SK-N-SH (cell line): Measurements from ENCODE around the gene CLDN7. TPM values are rescaled to one million over a fixed set of nuclear protein-coding genes. Genes with fewer than 3 reads are reported as not detected.

Experiments
- CTCF ChIA-PET: fragments of 300-600, 350-600 bp; formaldehyde crosslinking; extraction: SDS; loops from one replicate; lab custom pipeline; 2021; lab: Yijun Ruan, JAX
- POLR2A ChIA-PET: fragments of 350-600 bp; sonication (Branson Sonifier 250); formaldehyde crosslinking; extraction: SDS; loops from one replicate; lab custom pipeline; 2020; ENCODE audit warnings: antibody characterized with exemption, inconsistent platforms; lab: Yijun Ruan, JAX
- DNase-seq: peaks from one replicate; pipeline ENCODE4 v3.0.0; 2012
- H2AFZ ChIP-seq: fragments of 200-600 bp; sonication (generic); 2 replicates; pipeline ENCODE4 v1.8.1; 2016; ENCODE audit warnings: antibody characterized with exemption, mild to moderate bottlenecking, low read depth
- H3F3A ChIP-seq: fragments of 200-600 bp; sonication (generic); replicated peaks from 2 replicates; pipeline ENCODE3; 2016; ENCODE audit warnings: antibody characterized with exemption, mild to moderate bottlenecking; ENCODE audit not compliant: insufficient read depth
- H3K27ac ChIP-seq, 2 experiments: fragments of 200-500 bp in 1 of 2; fragments of 200-600 bp in 1 of 2; sonication (Bioruptor generic) in 1 of 2; sonication (generic), shearing (Covaris generic) in 1 of 2; 2 replicates each; pipeline versions ENCODE4 v1.5.1 to v1.6.1; 2014 to 2016; ENCODE audit warnings: low read depth in 2 of 2, inconsistent platforms in 1 of 2, low read length in 1 of 2, mild to moderate bottlenecking in 1 of 2, mixed read lengths in 1 of 2
- H3K27me3 ChIP-seq: fragments of 200-600 bp; sonication (generic), shearing (Covaris generic); 2 replicates; pipeline ENCODE4 v1.6.1; 2016; ENCODE audit warnings: mixed run types; ENCODE audit not compliant: insufficient read depth
- H3K36me3 ChIP-seq, 2 experiments: fragments of 200-500 bp in 1 of 2; fragments of 200-600 bp in 1 of 2; sonication (Bioruptor generic) in 1 of 2; sonication (generic) in 1 of 2; replicated peaks in 1 of 2; 2 replicates each; pipeline versions ENCODE3 to v1.5.1; 2014 to 2016; ENCODE audit warnings: low read length in 1 of 2, mild to moderate bottlenecking in 1 of 2; ENCODE audit not compliant: insufficient read depth in 2 of 2, control insufficient read depth in 1 of 2
- H3K4me1 ChIP-seq, 2 experiments: fragments of 200-500 bp in 1 of 2; fragments of 200-600 bp in 1 of 2; sonication (Bioruptor generic) in 1 of 2; sonication (generic), shearing (Covaris generic) in 1 of 2; 2 replicates each; pipeline versions ENCODE4 v1.5.1 to v1.6.1; 2014 to 2016; ENCODE audit warnings: low read depth in 1 of 2, low read length in 1 of 2, mixed run types in 1 of 2; ENCODE audit not compliant: insufficient read depth in 2 of 2, control insufficient read depth in 1 of 2
- H3K4me2 ChIP-seq: fragments of 200-600 bp; sonication (generic), shearing (Covaris generic); 2 replicates; pipeline ENCODE4 v1.6.1; 2017; ENCODE audit warnings: mixed run types
- H3K4me3 ChIP-seq, 2 experiments: fragments of 200-500 bp in 1 of 2; fragments of 200-600 bp in 1 of 2; sonication (Bioruptor generic) in 1 of 2; sonication (generic), shearing (Covaris generic) in 1 of 2; 2 replicates each; pipeline versions ENCODE4 v1.5.1 to v1.8.1; 2014 to 2016; ENCODE audit warnings: low read depth in 2 of 2, inconsistent platforms in 1 of 2, low read length in 1 of 2, mild to moderate bottlenecking in 1 of 2, mixed read lengths in 1 of 2, moderate library complexity in 1 of 2
- H3K79me2 ChIP-seq: fragments of 200-600 bp; sonication (generic); 2 replicates; pipeline ENCODE4 v1.8.1; 2017; ENCODE audit warnings: mild to moderate bottlenecking; ENCODE audit not compliant: insufficient read depth
- H3K9ac ChIP-seq: fragments of 200-600 bp; sonication (generic); 2 replicates; pipeline ENCODE4 v1.6.1; 2017; ENCODE audit warnings: mixed run types
- H3K9me2 ChIP-seq: fragments of 200-600 bp; sonication (generic); 2 replicates; pipeline ENCODE4 v1.6.1; 2017; ENCODE audit warnings: mixed run types
- H3K9me3 ChIP-seq: fragments of 200-600 bp; sonication (generic); 2 replicates; pipeline ENCODE4 v1.6.1; 2017; ENCODE audit warnings: mixed run types, mild to moderate bottlenecking, moderate library complexity
- H4K20me1 ChIP-seq: fragments of 200-600 bp; sonication (generic); 2 replicates; pipeline ENCODE4 v1.6.1; 2017; ENCODE audit warnings: mild to moderate bottlenecking, mixed run types; ENCODE audit not compliant: insufficient read depth
- CHD2 ChIP-seq: fragments of 150-350 bp; IDR thresholded peaks from 2 replicates; pipeline ENCODE4 v1.6.1; 2018; ENCODE audit warnings: low read length; ENCODE audit not compliant: partially characterized antibody
- ELF1 ChIP-seq: IDR thresholded peaks from 2 replicates; pipeline ENCODE4 v1.4.0; 2012
- EZH2phosphoT487 ChIP-seq: fragments of 200-600 bp; sonication (generic); IDR thresholded peaks from 2 replicates; pipeline ENCODE4 v1.6.1; 2017; ENCODE audit warnings: low read depth, mixed run types, mild to moderate bottlenecking, antibody characterized with exemption, moderate library complexity, borderline replicate concordance
- FOSL2 ChIP-seq: IDR thresholded peaks from 2 replicates; pipeline ENCODE4 v1.4.0; 2012; ENCODE audit warnings: low read depth, mild to moderate bottlenecking, moderate library complexity, borderline replicate concordance
- FOXJ3 ChIP-seq: sonication (generic); formaldehyde crosslinking; IDR thresholded peaks from 2 replicates; pipeline ENCODE4 v1.5.1; 2020; ENCODE audit warnings: mild to moderate bottlenecking, missing genetic modification reagents
- FOXM1 ChIP-seq: IDR thresholded peaks from 2 replicates; pipeline ENCODE4 v1.4.0; 2012; ENCODE audit warnings: low read depth, mild to moderate bottlenecking
- GABPA ChIP-seq: IDR thresholded peaks from 2 replicates; pipeline ENCODE4 v1.4.0; 2012; ENCODE audit warnings: low read depth, mild to moderate bottlenecking
- GATA2 ChIP-seq: sonication (generic); formaldehyde crosslinking; IDR thresholded peaks from 2 replicates; pipeline ENCODE4 v1.5.0; 2020; ENCODE audit warnings: mild to moderate bottlenecking, missing genetic modification reagents
- MXI1 ChIP-seq: IDR thresholded peaks from 2 replicates; pipeline ENCODE4 v1.6.1; 2012; ENCODE audit warnings: mild to moderate bottlenecking, low read depth, low read length, improper control_type of control experiment
- NRF1 ChIP-seq: IDR thresholded peaks from 2 replicates; pipeline ENCODE4 v1.6.1; 2012; ENCODE audit warnings: low read depth, mild to moderate bottlenecking, low read length
- PBX3 ChIP-seq: IDR thresholded peaks from 2 replicates; pipeline ENCODE4; 2012
- POLR2AphosphoS5 ChIP-seq: IDR thresholded peaks from 2 replicates; pipeline ENCODE4 v1.6.1; 2012; ENCODE audit warnings: low read depth, low read length
- RAD21 ChIP-seq: IDR thresholded peaks from 2 replicates; pipeline ENCODE4 v1.6.1; 2012; ENCODE audit warnings: mild to moderate bottlenecking, low read length
- RCOR1 ChIP-seq: fragments of 150-350 bp; IDR thresholded peaks from 2 replicates; pipeline ENCODE4 v1.6.1; 2017; ENCODE audit warnings: antibody characterized with exemption, low read length
- SIN3A ChIP-seq: IDR thresholded peaks from 2 replicates; pipeline ENCODE4 v1.6.1; 2012; ENCODE audit warnings: low read depth, mild to moderate bottlenecking, low read length, moderate library complexity, borderline replicate concordance
- SMC3 ChIP-seq: IDR thresholded peaks from 2 replicates; pipeline ENCODE4 v1.6.1; 2012; ENCODE audit warnings: low read depth, low read length, improper control_type of control experiment
- TCF12 ChIP-seq: IDR thresholded peaks from 2 replicates; pipeline ENCODE4 v1.4.0; 2012
- TEAD4 ChIP-seq: IDR thresholded peaks from 2 replicates; pipeline ENCODE4 v1.4.0; 2012; ENCODE audit warnings: mild to moderate bottlenecking, borderline replicate concordance; ENCODE audit not compliant: insufficient read depth
- YY1 ChIP-seq: IDR thresholded peaks from 2 replicates; pipeline ENCODE4 v1.4.0; 2012; ENCODE audit warnings: low read depth, mild to moderate bottlenecking
- WGBS: methylation state at CpG from one replicate; pipeline ENCODE4 v1.1.6; 2017; ENCODE audit warnings: low lambda C conversion rate; 5-methylcytosine and 5-hydroxymethylcytosine counted together
- polyA plus RNA-seq, 3 experiments: library from polyadenylated mRNA; depleted of rRNA; stranded (reverse); fragments of >200 nt; gene quantifications; 2 replicates each; pipeline ENCODE4 v1.2.3, GENCODE V29; 2012
- TF ChIP-seq, protein P1 (sequence below): IDR thresholded peaks from 2 replicates; pipeline ENCODE4 v1.6.1; 2012; ENCODE audit warnings: mild to moderate bottlenecking, low read depth, low read length, moderate library complexity
- TF ChIP-seq, protein P2 (sequence below): IDR thresholded peaks from 2 replicates; pipeline ENCODE4 v1.4.0; 2012; ENCODE audit warnings: low read depth, borderline replicate concordance

The CLDN7 gene
- polyA plus RNA-seq, 1 of the 3 experiments (the other 2 are of a cell fraction): 5.0 TPM

GRCh38 chr17:7289256-7290032 is 27.2 kb upstream of the CLDN7 start:
- Histone ChIP-seq H3K36me3 (no peaks in the 10 kb centered on the region), H3K9me2 (no peaks in the 10 kb centered on the region), H3K27ac (no peak overlapping the region), H3K4me2 (no peak overlapping the region), H3K9me3 (no peaks in the 10 kb centered on the region), H3F3A (peaks cover 5% of the 10 kb centered on the region), H3K4me1 (peaks cover 0 to 3% of the 10 kb centered on the region in 2 experiments; a peak in 1 of 4 replicates), H3K79me2 (no peaks in the 10 kb centered on the region), H3K27me3 (peaks cover 30% of the 10 kb centered on the region; the same call in 1 of the 2 replicates), H3K9ac (no peak overlapping the region), H3K4me3 (no peak overlapping the region), H4K20me1 (no peaks in the 10 kb centered on the region), H2AFZ (no peak overlapping the region)
- no peak for TF ChIP-seq EZH2phosphoT487
- no peak for TF ChIP-seq GATA2
- TF ChIP-seq FOXM1: no peak
- TF ChIP-seq TEAD4: no peak
- TF ChIP-seq GABPA: no peak
- no peak for TF ChIP-seq CHD2
- no peak for TF ChIP-seq NRF1
- TF ChIP-seq SMC3: no peak
- no peak for TF ChIP-seq MXI1
- no peak for TF ChIP-seq PBX3
- CTCF ChIA-PET: interaction anchor here (0.9 to 1.6 kb wide), 3 partner anchors 9 to 244 kb away, joined by 3 to 11 read pairs (median 4); partner anchors contain the start of gene SLC2A4
- DNase-seq: peak; percentile 29
- POLR2A ChIA-PET: no interaction called here
- WGBS: 44% methylated on average over 8 of the region's 18 CpGs

DNA sequence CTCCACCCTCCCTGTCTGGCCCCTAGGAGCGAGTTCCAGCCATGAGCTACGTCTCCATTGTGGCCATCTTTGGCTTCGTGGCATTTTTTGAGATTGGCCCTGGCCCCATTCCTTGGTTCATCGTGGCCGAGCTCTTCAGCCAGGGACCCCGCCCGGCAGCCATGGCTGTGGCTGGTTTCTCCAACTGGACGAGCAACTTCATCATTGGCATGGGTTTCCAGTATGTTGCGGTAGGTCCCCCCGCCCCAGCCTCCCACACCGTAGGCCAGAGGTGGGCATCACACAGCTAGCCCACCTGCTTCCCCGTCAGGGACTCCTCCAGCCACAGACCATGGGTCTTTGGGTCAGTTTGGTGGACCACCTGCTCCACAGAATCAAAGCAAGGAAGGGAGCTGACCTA is 23.4 kb upstream of the CLDN7 start:
- Histone ChIP-seq H3K4me1 (peaks cover 6 to 14% of the 10 kb centered on the region in 2 experiments; a peak in 2 of 4 replicates), H3K9me3 (no peaks in the 10 kb centered on the region), H3K4me3 (no peak overlapping the region), H3K27me3 (peaks cover 6% of the 10 kb centered on the region; the same call in 1 of the 2 replicates), H3F3A (peaks cover 5% of the 10 kb centered on the region), H3K79me2 (no peaks in the 10 kb centered on the region), H3K27ac (no peak overlapping the region), H3K9me2 (no peaks in the 10 kb centered on the region), H4K20me1 (no peaks in the 10 kb centered on the region), H3K9ac (no peak overlapping the region), H3K4me2 (no peak overlapping the region), H2AFZ (no peak overlapping the region), H3K36me3 (no peaks in the 10 kb centered on the region)
- POLR2A ChIA-PET: no interaction called here
- WGBS: 82% methylated on average over 11 of the region's 12 CpGs
- CTCF ChIA-PET: interaction anchor here (1.1 to 8.8 kb wide), 3 partner anchors 12 to 374 kb away, joined by 3 to 169 read pairs (median 3); no protein-coding TSS in a partner anchor
- no peak for DNase-seq
- TF ChIP-seq ELF1: no peak
- TF ChIP-seq, protein P1, sequence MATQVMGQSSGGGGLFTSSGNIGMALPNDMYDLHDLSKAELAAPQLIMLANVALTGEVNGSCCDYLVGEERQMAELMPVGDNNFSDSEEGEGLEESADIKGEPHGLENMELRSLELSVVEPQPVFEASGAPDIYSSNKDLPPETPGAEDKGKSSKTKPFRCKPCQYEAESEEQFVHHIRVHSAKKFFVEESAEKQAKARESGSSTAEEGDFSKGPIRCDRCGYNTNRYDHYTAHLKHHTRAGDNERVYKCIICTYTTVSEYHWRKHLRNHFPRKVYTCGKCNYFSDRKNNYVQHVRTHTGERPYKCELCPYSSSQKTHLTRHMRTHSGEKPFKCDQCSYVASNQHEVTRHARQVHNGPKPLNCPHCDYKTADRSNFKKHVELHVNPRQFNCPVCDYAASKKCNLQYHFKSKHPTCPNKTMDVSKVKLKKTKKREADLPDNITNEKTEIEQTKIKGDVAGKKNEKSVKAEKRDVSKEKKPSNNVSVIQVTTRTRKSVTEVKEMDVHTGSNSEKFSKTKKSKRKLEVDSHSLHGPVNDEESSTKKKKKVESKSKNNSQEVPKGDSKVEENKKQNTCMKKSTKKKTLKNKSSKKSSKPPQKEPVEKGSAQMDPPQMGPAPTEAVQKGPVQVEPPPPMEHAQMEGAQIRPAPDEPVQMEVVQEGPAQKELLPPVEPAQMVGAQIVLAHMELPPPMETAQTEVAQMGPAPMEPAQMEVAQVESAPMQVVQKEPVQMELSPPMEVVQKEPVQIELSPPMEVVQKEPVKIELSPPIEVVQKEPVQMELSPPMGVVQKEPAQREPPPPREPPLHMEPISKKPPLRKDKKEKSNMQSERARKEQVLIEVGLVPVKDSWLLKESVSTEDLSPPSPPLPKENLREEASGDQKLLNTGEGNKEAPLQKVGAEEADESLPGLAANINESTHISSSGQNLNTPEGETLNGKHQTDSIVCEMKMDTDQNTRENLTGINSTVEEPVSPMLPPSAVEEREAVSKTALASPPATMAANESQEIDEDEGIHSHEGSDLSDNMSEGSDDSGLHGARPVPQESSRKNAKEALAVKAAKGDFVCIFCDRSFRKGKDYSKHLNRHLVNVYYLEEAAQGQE: no peak
- TF ChIP-seq MXI1: no peak
- TF ChIP-seq TCF12: no peak
- TF ChIP-seq PBX3: no peak
- no peak for TF ChIP-seq YY1
- TF ChIP-seq FOSL2: no peak
- no peak for TF ChIP-seq SMC3
- no peak for TF ChIP-seq RAD21
- no peak for TF ChIP-seq FOXJ3
- TF ChIP-seq POLR2AphosphoS5: no peak
- TF ChIP-seq GATA2: no peak
- no peak for TF ChIP-seq RCOR1
- TF ChIP-seq EZH2phosphoT487: no peak
- TF ChIP-seq SIN3A: no peak
- TF ChIP-seq, protein P2, sequence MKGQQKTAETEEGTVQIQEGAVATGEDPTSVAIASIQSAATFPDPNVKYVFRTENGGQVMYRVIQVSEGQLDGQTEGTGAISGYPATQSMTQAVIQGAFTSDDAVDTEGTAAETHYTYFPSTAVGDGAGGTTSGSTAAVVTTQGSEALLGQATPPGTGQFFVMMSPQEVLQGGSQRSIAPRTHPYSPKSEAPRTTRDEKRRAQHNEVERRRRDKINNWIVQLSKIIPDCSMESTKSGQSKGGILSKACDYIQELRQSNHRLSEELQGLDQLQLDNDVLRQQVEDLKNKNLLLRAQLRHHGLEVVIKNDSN: no peak
- no peak for TF ChIP-seq FOXM1
